GDM1 (cell line): ENCODE results near the gene KRTAP10-1.

Experiments
- DNase-seq: peaks from one replicate; lab custom pipeline; 2025; lab: John Stamatoyannopoulos, UW

The KRTAP10-1 gene

GRCh38 chr21:44527983-44528633 is 11.9 kb downstream of the KRTAP10-1 start:
- no peak for DNase-seq

- DNase-seq, result no peak
Measured at GRCh38 chr21:44527156-44527982, 12.6 kb downstream of the KRTAP10-1 start.

DNA sequence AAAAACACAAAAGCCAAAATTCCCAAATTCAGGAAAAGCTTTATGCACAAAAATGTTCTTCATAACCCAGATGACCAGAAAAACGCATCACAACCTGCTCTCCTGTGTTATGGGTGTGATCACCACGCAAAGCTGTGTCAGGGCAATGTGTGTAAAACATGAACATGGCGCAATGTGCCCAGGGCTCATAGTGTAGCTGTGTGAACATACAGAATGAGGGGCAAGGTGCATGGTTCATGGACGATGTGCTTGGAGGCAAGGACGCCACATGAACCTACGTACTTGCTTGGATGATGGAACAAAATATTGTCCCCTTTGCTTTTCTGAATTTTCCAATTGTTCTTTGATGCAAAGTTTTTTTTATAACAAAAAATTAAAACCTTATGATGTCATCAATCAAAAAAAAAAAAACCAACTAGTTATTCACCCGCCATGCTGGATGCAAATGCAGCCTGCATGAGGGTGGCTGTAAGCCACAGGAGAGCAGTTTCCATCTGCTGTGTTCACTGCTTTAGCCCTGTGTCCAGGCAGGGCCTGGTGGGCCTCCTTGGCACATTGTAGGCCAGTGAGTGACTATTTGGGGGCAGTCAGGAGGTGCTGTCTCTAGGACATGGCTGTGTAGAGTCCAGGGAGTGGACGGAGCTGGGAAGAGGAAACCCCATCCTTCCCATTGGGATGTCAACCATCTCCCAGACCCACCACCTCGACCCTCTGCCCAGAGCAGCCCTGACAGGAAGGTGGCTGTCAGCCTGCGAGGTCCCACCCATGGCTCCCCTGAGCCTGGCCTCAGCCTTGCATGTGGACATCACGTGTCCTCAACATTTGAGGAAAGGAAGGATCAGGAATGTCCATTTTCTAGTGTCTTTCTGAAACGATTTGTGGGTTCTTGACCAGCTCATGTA is 13.6 kb downstream of the KRTAP10-1 start:
- DNase-seq, result no peak

DNA sequence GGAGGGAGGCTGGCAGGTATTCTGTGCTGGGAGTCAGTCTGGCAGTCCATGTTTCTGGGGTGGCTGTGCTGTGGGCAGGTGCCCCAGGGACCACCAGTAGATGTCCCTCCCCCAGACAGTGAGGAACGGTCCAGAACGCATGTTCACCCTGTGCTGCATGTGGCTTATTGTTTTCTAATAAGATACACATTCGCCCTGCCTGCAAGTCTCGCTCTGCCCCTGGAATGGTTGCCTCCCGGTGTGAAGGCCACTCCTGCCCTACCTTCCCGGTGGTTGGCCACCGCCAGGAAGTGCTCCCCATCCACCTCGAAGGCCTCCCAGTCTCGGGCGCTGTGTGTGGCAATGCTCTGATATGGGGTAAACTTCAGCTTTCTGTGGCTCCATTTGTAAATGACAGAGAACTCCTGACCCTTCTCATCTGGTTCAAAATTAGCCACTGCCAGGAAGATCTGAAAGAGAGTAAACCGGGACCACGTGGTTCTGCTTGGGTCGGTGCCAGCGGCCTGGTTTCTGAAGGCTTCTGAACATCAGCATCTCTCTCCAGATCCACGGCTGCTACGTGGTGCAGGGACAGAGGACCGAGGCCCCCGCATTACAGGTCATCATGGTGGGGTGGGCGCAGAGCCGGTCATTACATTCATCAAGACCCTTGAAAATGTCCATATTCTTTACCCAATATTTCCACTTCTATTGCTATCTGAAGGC is 14.5 kb downstream of the KRTAP10-1 start:
- DNase-seq, result no peak

DNA sequence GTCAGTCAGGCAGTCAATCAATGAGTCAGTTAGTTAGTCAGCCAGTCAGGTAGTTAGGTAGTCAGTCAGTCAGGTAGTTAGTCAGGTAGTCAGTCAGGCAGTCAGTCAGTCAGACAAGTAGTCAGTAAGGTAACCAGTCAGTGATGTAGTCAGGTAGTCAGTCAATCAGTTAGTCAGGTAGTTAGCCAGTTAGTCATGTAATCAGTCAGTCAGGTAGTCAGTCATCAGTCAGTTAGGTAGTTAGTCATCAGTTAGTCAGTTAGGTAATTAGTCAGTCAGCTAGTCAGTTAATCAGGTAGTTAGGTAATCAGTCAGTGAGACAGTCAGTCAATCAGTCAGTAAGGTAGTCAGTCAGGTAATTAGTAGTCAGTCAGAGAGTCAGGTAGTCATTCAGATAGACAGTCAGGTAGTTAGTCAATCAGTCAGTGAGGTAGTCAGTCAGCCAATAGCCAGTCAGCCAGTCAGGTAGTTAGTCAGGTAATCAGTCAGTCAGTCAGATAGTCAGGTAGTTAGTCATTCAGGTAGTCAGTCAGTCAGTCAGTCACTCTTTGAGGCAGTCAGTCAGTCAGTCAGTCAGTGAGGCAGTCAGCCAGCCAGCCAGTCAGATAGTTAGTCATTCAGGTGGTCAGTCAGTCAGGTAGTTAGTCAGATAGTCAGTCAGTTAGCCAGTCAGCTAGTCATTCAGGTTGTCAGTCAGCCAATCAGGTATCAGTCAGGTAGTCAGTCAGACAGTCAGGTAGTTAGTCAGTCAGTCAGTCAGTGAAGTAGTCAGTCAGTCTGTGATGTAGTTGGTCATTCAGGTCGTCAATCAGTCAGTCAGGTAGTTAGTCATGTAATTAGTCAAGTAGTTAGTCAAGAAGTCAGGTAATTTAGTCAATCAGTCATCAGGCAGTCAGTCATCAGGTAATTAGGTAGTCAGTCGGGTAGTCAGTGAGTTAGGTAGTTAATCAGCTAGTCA is 15.3 kb downstream of the KRTAP10-1 start:
- DNase-seq, result no peak

DNA sequence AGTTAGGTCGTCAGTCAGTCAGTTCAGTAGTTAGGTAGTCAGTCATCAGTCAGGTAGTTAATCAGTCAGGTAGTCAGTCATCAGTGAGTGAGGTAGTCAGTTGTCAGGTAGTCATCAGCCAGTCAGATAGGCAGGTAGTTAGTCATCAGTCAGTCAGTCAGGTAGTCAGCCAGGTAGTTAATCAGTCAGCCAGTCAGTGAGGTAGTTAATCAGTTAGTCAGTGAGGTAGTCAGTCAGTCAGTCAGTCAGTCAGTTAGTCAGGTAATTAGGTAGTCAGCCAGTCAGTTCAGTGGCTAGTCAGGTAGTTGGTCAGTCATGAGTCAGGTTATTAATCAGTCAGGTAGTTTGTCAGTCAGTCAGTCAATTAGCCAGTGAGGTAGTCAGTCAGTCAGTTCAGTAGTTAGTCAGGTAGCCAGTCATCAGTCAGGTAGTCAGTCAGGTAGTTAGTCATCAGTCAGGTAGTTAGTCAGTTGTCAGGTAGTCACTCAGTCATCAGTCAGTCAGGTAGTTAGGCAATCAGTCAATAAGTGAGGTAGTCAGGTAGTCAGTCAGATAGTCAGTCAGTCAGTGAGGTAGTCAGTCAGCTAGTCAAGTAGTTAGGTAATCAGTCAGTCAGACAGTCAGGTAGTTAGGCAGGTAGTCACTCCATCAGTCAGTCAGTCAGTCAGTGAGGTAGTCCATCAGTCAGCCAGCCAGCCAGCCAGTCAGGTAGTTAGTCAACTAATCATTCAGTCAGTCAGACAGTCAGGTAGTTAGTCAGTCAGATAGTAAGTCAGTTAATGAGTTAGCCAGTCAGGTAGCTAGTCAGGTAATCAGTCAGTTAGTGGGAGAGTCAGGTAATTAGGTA is 16.2 kb downstream of the KRTAP10-1 start:
- DNase-seq, result no peak

- no peak for DNase-seq
Measured at GRCh38 chr21:44522753-44523204, 17.2 kb downstream of the KRTAP10-1 start.

GRCh38 chr21:44521928-44522752 is 17.9 kb downstream of the KRTAP10-1 start:
- no peak for DNase-seq

GRCh38 chr21:44521301-44521927 is 18.6 kb downstream of the KRTAP10-1 start:
- no peak for DNase-seq

DNA sequence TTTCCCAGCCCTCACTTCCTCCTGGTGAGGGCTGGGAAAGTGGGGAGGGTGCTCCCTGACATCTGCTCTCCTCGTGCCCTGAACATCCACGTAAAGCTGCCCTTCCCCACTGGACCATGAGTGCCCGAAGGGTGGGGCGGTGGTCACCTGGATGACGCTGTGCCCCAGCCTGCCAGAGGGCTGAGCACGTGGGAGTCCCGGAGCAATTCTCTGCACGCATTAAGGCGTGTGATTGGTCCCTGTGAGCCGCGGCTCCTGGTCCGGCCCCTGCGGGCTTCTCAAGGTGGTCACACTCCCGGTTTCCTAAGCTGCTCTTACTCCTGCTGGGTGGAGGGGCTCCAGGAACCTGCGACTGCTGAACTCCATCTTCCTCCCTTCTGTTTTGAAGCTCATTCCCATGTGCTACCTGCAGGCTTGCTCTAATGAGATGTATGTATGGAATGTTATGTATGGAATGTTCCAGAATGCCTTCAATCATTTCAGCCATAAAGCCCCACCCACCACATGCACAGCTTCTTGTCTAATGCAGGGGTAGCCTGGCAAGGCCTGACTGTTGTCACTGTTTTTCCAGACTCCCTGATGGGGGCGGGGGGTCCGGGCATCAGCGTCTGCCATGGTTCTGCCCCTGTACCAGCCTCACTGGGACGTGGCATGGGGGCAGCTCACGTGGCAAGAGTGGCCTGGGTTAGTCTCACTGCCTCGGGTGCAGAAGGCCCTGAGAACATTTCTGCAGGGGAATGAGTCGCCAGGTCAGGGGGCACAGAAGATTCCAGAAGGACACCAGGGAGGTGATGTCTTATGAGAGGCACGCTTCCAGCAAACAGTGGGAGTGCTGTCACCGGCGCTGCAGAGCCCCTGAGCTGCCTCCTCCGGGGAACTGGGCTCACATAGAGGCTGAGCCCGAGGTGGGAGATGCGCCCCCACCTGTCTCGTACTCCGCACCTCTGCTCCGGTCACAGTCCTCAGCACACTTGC is 19.4 kb downstream of the KRTAP10-1 start:
- DNase-seq, result no peak

DNA sequence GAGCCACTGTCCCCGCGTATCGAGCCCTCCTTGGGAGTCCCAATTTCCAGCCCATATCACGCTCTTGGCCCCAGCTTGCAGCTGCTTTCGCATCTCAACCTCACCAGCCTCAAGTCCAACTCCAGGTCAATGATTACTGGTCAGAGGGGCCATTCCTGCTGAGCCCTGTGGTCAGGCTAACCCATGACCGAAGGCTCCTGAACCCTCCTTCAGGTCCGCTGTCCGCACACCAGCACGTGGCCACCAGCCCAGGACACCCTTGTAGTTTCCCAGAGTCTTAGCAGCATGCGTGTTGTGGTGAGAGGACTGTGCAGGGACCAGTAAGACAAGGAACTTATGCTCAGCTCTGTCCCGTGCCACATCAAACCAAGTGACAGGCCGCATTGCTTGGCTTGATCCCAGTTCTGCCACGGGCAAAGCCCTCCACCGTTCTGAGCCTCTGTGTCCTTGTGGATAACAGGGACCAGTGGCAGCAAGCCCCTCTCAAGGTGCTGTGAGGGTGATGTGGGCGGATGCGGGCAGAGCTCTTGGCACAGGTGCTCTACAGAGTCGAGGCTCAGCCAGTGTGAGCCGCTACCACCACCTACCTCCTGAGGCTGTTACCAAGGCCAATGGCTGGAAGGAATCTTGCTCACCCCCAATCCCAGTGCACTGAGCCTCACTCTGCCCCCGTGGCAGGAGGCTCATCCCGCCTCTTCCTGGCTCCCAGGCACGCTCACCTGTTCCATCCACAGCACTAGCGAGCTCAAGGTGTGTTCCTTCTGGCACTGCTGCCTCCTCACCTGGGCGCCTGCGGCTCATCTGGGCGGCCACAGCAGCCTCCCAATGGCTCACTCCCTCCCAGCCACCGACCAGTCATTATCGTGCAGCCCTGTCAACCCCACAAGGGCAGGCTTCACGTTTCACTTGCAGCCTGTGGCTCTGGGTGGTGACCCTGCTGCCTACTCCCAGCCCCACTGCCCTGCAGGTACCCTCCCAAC is 20.4 kb downstream of the KRTAP10-1 start:
- no peak for DNase-seq

DNA sequence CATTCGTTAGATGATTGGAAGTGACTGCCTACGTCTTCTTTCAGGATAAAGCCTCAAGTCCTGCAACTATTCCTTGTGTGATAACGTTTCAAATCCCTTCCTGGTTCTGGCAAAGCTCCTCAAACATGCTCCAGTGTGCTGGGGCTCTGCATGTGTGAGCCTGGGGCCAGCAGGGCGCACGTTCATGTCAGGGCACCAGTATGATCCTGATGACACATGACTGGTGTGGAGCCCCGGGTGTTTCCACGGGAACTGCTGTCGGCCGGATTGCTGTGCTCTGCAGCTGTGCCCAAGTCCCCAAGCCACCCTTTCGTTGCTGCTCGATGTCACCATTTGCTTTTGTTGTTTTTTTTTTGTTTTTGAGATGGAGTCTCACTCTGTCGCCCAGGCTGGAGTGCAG is 21.3 kb downstream of the KRTAP10-1 start:
- no peak for DNase-seq

GRCh38 chr21:44517175-44517899 is 22.7 kb downstream of the KRTAP10-1 start:
- no peak for DNase-seq

- DNase-seq, result no peak
Measured at GRCh38 chr21:44516828-44517174, 23.2 kb downstream of the KRTAP10-1 start.

DNA sequence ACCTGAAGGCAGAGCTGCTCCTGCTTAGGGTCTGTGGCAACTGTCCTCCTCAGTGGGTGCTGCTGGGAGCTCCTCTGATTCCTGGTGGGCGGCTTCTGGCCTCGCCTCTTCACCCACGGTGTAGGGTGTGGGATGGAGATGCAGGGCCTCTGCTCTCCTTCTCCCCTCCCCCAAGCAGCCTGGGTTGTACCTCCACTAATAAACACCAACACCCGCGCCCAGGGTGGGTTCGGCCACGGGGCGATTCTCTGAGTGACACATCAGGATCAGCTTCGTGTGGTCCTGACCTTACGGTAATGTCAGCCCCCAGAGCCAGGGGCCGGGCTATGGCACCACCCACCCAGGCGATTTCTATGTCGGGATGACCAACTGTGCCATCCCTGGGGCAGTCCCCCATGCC is 23.7 kb downstream of the KRTAP10-1 start:
- no peak for DNase-seq
